ENCODE data around the gene SPRED2. TPM values are rescaled to one million over a fixed set of nuclear protein-coding genes. Genes with fewer than 3 reads are reported as not detected.

Gene SPRED2
- polyA plus RNA-seq, 6 donors from 2014 or later: 0.16 to 2.4 (median 1.5) TPM; not detected in 1

GRCh38 chr2:65402780-65403528, 29.4 kb downstream of the SPRED2 start:
- no peak overlapping the region for H3K4me3 Mint-ChIP-seq
- peaks cover 10 to 27% (median 19%) of the 10 kb centered on the region in 3 donors for H3K4me1 Mint-ChIP-seq
- H3K27ac Mint-ChIP-seq: no peak overlapping the region
- no peaks in the 10 kb centered on the region for H3K9me3 Mint-ChIP-seq
- H3K27me3 Mint-ChIP-seq: peaks cover 7 to 20% (median 9%) of the 10 kb centered on the region in 3 donors
- DNase-seq (no peak), ATAC-seq (ENCODE audit: low read depth in 2 of 2) (no peak)
- no peaks in the 10 kb centered on the region for H3K36me3 Mint-ChIP-seq

GRCh38 chr2:65402323-65402722, 30.1 kb downstream of the SPRED2 start:
- no peaks in the 10 kb centered on the region for H3K9me3 Mint-ChIP-seq
- no peak for ATAC-seq (ENCODE audit: low read depth in 2 of 2)
- peaks cover 0 to 3% of the 10 kb centered on the region in 2 donors for H3K36me3 Mint-ChIP-seq

GRCh38 chr2:65397122-65397521, 35.3 kb downstream of the SPRED2 start:
- Mint-ChIP-seq H3K4me1 (peaks cover 33 to 49% (median 48%) of the 10 kb centered on the region in 3 donors), H3K4me3 (no peak overlapping the region), H3K9me3 (no peaks in the 10 kb centered on the region), H3K36me3 (peaks cover 0 to 7% of the 10 kb centered on the region in 2 donors), H3K27me3 (peaks cover 5 to 13% (median 6%) of the 10 kb centered on the region in 3 donors), H3K27ac (peak overlapping the region in 3 of 6 donors; percentile 7 to 94 (median 94))
- ATAC-seq (ENCODE audit: low read depth in 2 of 2): no peak
- DNase-seq: no peak

More at GRCh38 chr2:65402323-65402722, 30.1 kb downstream of the SPRED2 start:
- H3K27ac Mint-ChIP-seq: no peak overlapping the region
- H3K4me3 Mint-ChIP-seq: no peak overlapping the region
- H3K4me1 Mint-ChIP-seq: peaks cover 13 to 28% (median 16%) of the 10 kb centered on the region in 3 donors
- H3K27me3 Mint-ChIP-seq: peaks cover 9 to 16% (median 10%) of the 10 kb centered on the region in 3 donors
- DNase-seq: no peak

GRCh38 chr2:65396348-65397026, 35.9 kb downstream of the SPRED2 start:
- peaks cover 5 to 13% (median 6%) of the 10 kb centered on the region in 3 donors for H3K27me3 Mint-ChIP-seq
- H3K4me3 Mint-ChIP-seq: peak overlapping the region in 3 of 8 donors; percentile 14 to 32 (median 30)

GRCh38 chr2:65395621-65396347, 36.6 kb downstream of the SPRED2 start:
- no peak for ATAC-seq (ENCODE audit: low read depth in 2 of 2)
- Mint-ChIP-seq H3K36me3 (peaks cover 0 to 7% of the 10 kb centered on the region in 2 donors), H3K4me3 (peak overlapping the region in 3 of 8 donors; percentile 30 to 57 (median 32)), H3K27ac (peak overlapping the region in 1 of 6 donors; percentile 16), H3K4me1 (peaks cover 33 to 56% (median 53%) of the 10 kb centered on the region in 3 donors), H3K9me3 (no peaks in the 10 kb centered on the region), H3K27me3 (peaks cover 5 to 13% (median 6%) of the 10 kb centered on the region in 3 donors)
- DNase-seq: no peak

More at GRCh38 chr2:65396348-65397026, 35.9 kb downstream of the SPRED2 start:
- no peak for DNase-seq
- H3K36me3 Mint-ChIP-seq: peaks cover 0 to 7% of the 10 kb centered on the region in 2 donors
- peaks cover 33 to 49% (median 48%) of the 10 kb centered on the region in 3 donors for H3K4me1 Mint-ChIP-seq
- no peaks in the 10 kb centered on the region for H3K9me3 Mint-ChIP-seq
- H3K27ac Mint-ChIP-seq: no peak overlapping the region
- ATAC-seq (ENCODE audit: low read depth in 2 of 2): peak in 1 of 2 donors; percentile 23

GRCh38 chr2:65393743-65394422, 38.5 kb downstream of the SPRED2 start:
- peak overlapping the region in 3 of 8 donors; percentile 23 to 44 (median 41) for H3K4me3 Mint-ChIP-seq
- H3K27ac Mint-ChIP-seq: peak overlapping the region in 4 of 6 donors; percentile 20 to 79 (median 39)
- no peak for ATAC-seq (ENCODE audit: low read depth in 2 of 2)
- peak; percentile 14 for DNase-seq
- peaks cover 0 to 7% of the 10 kb centered on the region in 2 donors for H3K36me3 Mint-ChIP-seq
- H3K27me3 Mint-ChIP-seq: peaks cover 5 to 13% (median 6%) of the 10 kb centered on the region in 3 donors
- H3K4me1 Mint-ChIP-seq: peaks cover 41 to 75% (median 72%) of the 10 kb centered on the region in 3 donors
- H3K9me3 Mint-ChIP-seq: no peaks in the 10 kb centered on the region

- H3K4me1 Mint-ChIP-seq: peaks cover 47 to 84% (median 81%) of the 10 kb centered on the region in 3 donors
- H3K36me3 Mint-ChIP-seq: peaks cover 0 to 7% of the 10 kb centered on the region in 2 donors
- DNase-seq: no peak
- H3K4me3 Mint-ChIP-seq: no peak overlapping the region
- ATAC-seq (ENCODE audit: low read depth in 2 of 2): no peak
- H3K9me3 Mint-ChIP-seq: no peaks in the 10 kb centered on the region
- no peak overlapping the region for H3K27ac Mint-ChIP-seq
- peaks cover 0 to 13% (median 5%) of the 10 kb centered on the region in 3 donors for H3K27me3 Mint-ChIP-seq
Observed at GRCh38 chr2:65393046-65393445, 39.4 kb downstream of the SPRED2 start.

GRCh38 chr2:65392609-65393008, 39.8 kb downstream of the SPRED2 start:
- Mint-ChIP-seq H3K4me1 (peaks cover 49 to 87% (median 80%) of the 10 kb centered on the region in 3 donors), H3K27ac (peak overlapping the region in 1 of 6 donors; percentile 50), H3K36me3 (peaks cover 0 to 6% of the 10 kb centered on the region in 2 donors), H3K27me3 (peaks cover 0 to 13% (median 5%) of the 10 kb centered on the region in 3 donors), H3K9me3 (no peaks in the 10 kb centered on the region), H3K4me3 (peak overlapping the region in 1 of 8 donors; percentile 61)
- no peak for DNase-seq
- no peak for ATAC-seq (ENCODE audit: low read depth in 2 of 2)

GRCh38 chr2:65390134-65390533, 42.3 kb downstream of the SPRED2 start:
- H3K36me3 Mint-ChIP-seq: no peaks in the 10 kb centered on the region
- peak overlapping the region; percentile 75 to 99 (median 96) for H3K27ac Mint-ChIP-seq
- H3K9me3 Mint-ChIP-seq: no peaks in the 10 kb centered on the region
- peak; percentile 79 for DNase-seq
- peaks cover 37 to 65% (median 64%) of the 10 kb centered on the region in 3 donors for H3K4me1 Mint-ChIP-seq
- H3K27me3 Mint-ChIP-seq: peaks cover 0 to 2% (median 0%) of the 10 kb centered on the region in 3 donors
- H3K4me3 Mint-ChIP-seq: peak overlapping the region; percentile 12 to 92 (median 89)
- peak; percentile 94 to 95 for ATAC-seq (ENCODE audit: low read depth in 2 of 2)

GRCh38 chr2:65389476-65389875, 42.9 kb downstream of the SPRED2 start:
- no peaks in the 10 kb centered on the region for H3K9me3 Mint-ChIP-seq
- peak overlapping the region in 2 of 6 donors; percentile 75 to 99 for H3K27ac Mint-ChIP-seq

GRCh38 chr2:65388596-65389390, 43.6 kb downstream of the SPRED2 start:
- H3K4me3 Mint-ChIP-seq: peak overlapping the region in 4 of 8 donors; percentile 53 to 85 (median 64)

More at GRCh38 chr2:65389476-65389875, 42.9 kb downstream of the SPRED2 start:
- Mint-ChIP-seq H3K27me3 (no peaks in the 10 kb centered on the region), H3K36me3 (no peaks in the 10 kb centered on the region), H3K4me1 (peaks cover 37 to 64% (median 63%) of the 10 kb centered on the region in 3 donors), H3K4me3 (peak overlapping the region in 6 of 8 donors; percentile 42 to 92 (median 87))
- DNase-seq (no peak), ATAC-seq (ENCODE audit: low read depth in 2 of 2) (no peak)

More at GRCh38 chr2:65388596-65389390, 43.6 kb downstream of the SPRED2 start:
- H3K36me3 Mint-ChIP-seq: no peaks in the 10 kb centered on the region
- no peak for DNase-seq
- no peak for ATAC-seq (ENCODE audit: low read depth in 2 of 2)
- H3K9me3 Mint-ChIP-seq: no peaks in the 10 kb centered on the region
- H3K27ac Mint-ChIP-seq: peak overlapping the region in 4 of 6 donors; percentile 38 to 84 (median 64)
- H3K27me3 Mint-ChIP-seq: no peaks in the 10 kb centered on the region
- peaks cover 37 to 64% (median 60%) of the 10 kb centered on the region in 3 donors for H3K4me1 Mint-ChIP-seq
